HUES64 (cell line): ENCODE results near the gene RNASET2.

ENCODE experiments used
- H3K27ac ChIP-seq: 2 replicates; pipeline ENCODE4 v1.7.0; 2013; ENCODE audit warnings: low read depth, low read length, inconsistent platforms
- H3K27me3 ChIP-seq: 2 replicates; pipeline ENCODE4 v1.6.1; 2013; ENCODE audit warnings: mild to moderate bottlenecking, low read length; ENCODE audit not compliant: insufficient read depth
- H3K36me3 ChIP-seq: 2 replicates; pipeline ENCODE4 v1.6.1; 2013; ENCODE audit warnings: mild to moderate bottlenecking, low read length; ENCODE audit not compliant: insufficient read depth
- H3K4me1 ChIP-seq: 2 replicates; pipeline ENCODE4 v1.6.1; 2013; ENCODE audit warnings: mild to moderate bottlenecking, low read length, moderate library complexity; ENCODE audit not compliant: insufficient read depth
- H3K4me3 ChIP-seq: 2 replicates; pipeline ENCODE4 v1.5.1; 2013; ENCODE audit warnings: mild to moderate bottlenecking, low read length, moderate library complexity
- H3K9ac ChIP-seq: 2 replicates; pipeline ENCODE4 v1.6.1; 2013; ENCODE audit warnings: mild to moderate bottlenecking, low read depth, low read length
- H3K9me3 ChIP-seq: 2 replicates; pipeline ENCODE4 v1.6.1; 2013; ENCODE audit warnings: low read depth, low read length; ENCODE audit not compliant: insufficient read depth
- WGBS: fragments of 150-250, 120-280 bp; methylation state at CpG from one replicate; pipeline ENCODE4 v1.1.7; 2013; ENCODE audit warnings: missing lambda C conversion rate; 5-methylcytosine and 5-hydroxymethylcytosine counted together

The RNASET2 gene

GRCh38 chr6:166907373-166907841, 48.9 kb downstream of the RNASET2 start:
- Histone ChIP-seq H3K36me3 (no peaks in the 10 kb centered on the region), H3K27ac (no peak overlapping the region), H3K4me1 (peaks cover 9% of the 10 kb centered on the region), H3K9ac (no peak overlapping the region), H3K4me3 (no peak overlapping the region), H3K9me3 (no peaks in the 10 kb centered on the region), H3K27me3 (no peaks in the 10 kb centered on the region)
- WGBS = 95% methylated on average over 8 of the region's 8 CpGs

- Histone ChIP-seq H3K36me3 (no peaks in the 10 kb centered on the region), H3K9ac (no peak overlapping the region), H3K27me3 (no peaks in the 10 kb centered on the region), H3K9me3 (no peaks in the 10 kb centered on the region), H3K4me3 (no peak overlapping the region), H3K27ac (no peak overlapping the region), H3K4me1 (peaks cover 9% of the 10 kb centered on the region)
- WGBS = 85% methylated on average over 17 of the region's 17 CpGs
These were observed 49.8 kb downstream of the RNASET2 start for GRCh38 chr6:166906376-166907044.

- Histone ChIP-seq H3K36me3 (no peaks in the 10 kb centered on the region), H3K27ac (no peak overlapping the region), H3K9me3 (no peaks in the 10 kb centered on the region), H3K27me3 (no peaks in the 10 kb centered on the region), H3K9ac (no peak overlapping the region), H3K4me3 (no peak overlapping the region), H3K4me1 (peaks cover 9% of the 10 kb centered on the region)
- WGBS = 95% methylated on average over 10 of the region's 12 CpGs
These were observed 50.7 kb downstream of the RNASET2 start for GRCh38 chr6:166905505-166906134.

- H3K27me3 ChIP-seq = no peaks in the 10 kb centered on the region
- no peak overlapping the region for H3K27ac ChIP-seq
- H3K36me3 ChIP-seq = no peaks in the 10 kb centered on the region
- H3K9ac ChIP-seq = no peak overlapping the region
- H3K4me3 ChIP-seq = no peak overlapping the region
- no peaks in the 10 kb centered on the region for H3K9me3 ChIP-seq
- WGBS = 95% methylated on average over 10 of the region's 10 CpGs
- H3K4me1 ChIP-seq = peaks cover 9% of the 10 kb centered on the region
These were observed 51.3 kb downstream of the RNASET2 start for GRCh38 chr6:166905013-166905412.

GRCh38 chr6:166904101-166904746, 52.1 kb downstream of the RNASET2 start:
- peaks cover 9% of the 10 kb centered on the region for H3K4me1 ChIP-seq
- H3K27ac ChIP-seq = no peak overlapping the region
- no peaks in the 10 kb centered on the region for H3K27me3 ChIP-seq
- H3K9ac ChIP-seq = no peak overlapping the region
- H3K4me3 ChIP-seq = no peak overlapping the region
- no peaks in the 10 kb centered on the region for H3K36me3 ChIP-seq
- H3K9me3 ChIP-seq = no peaks in the 10 kb centered on the region
- 55% methylated on average over 23 of the region's 23 CpGs for WGBS

GRCh38 chr6:166903500-166903899, 52.9 kb downstream of the RNASET2 start:
- H3K36me3 ChIP-seq = no peaks in the 10 kb centered on the region
- no peaks in the 10 kb centered on the region for H3K9me3 ChIP-seq
- WGBS = 89% methylated on average over 13 of the region's 13 CpGs
- peaks cover 9% of the 10 kb centered on the region for H3K4me1 ChIP-seq
- H3K9ac ChIP-seq = no peak overlapping the region
- no peak overlapping the region for H3K27ac ChIP-seq
- no peaks in the 10 kb centered on the region for H3K27me3 ChIP-seq
- no peak overlapping the region for H3K4me3 ChIP-seq

GRCh38 chr6:166903027-166903426, 53.3 kb downstream of the RNASET2 start:
- Histone ChIP-seq H3K27ac (no peak overlapping the region), H3K4me1 (peaks cover 9% of the 10 kb centered on the region), H3K27me3 (no peaks in the 10 kb centered on the region), H3K36me3 (no peaks in the 10 kb centered on the region), H3K9me3 (no peaks in the 10 kb centered on the region), H3K9ac (no peak overlapping the region), H3K4me3 (no peak overlapping the region)
- 86% methylated on average over 8 of the region's 8 CpGs for WGBS

GRCh38 chr6:166902211-166902755, 54.1 kb downstream of the RNASET2 start:
- peaks cover 9% of the 10 kb centered on the region for H3K4me1 ChIP-seq
- no peaks in the 10 kb centered on the region for H3K9me3 ChIP-seq
- H3K4me3 ChIP-seq = no peak overlapping the region
- no peaks in the 10 kb centered on the region for H3K27me3 ChIP-seq
- no peak overlapping the region for H3K27ac ChIP-seq
- no peak overlapping the region for H3K9ac ChIP-seq
- 93% methylated on average over 33 of the region's 33 CpGs for WGBS
- no peaks in the 10 kb centered on the region for H3K36me3 ChIP-seq

- Histone ChIP-seq H3K27ac (no peak overlapping the region), H3K27me3 (no peaks in the 10 kb centered on the region)
- 96% methylated on average over 45 of the region's 45 CpGs for WGBS
These were observed 54.7 kb downstream of the RNASET2 start for GRCh38 chr6:166901626-166902025.

GRCh38 chr6:166900956-166901607, 55.3 kb downstream of the RNASET2 start:
- Histone ChIP-seq H3K36me3 (no peaks in the 10 kb centered on the region), H3K27me3 (no peaks in the 10 kb centered on the region), H3K27ac (no peak overlapping the region), H3K9ac (no peak overlapping the region), H3K4me3 (no peak overlapping the region), H3K4me1 (peaks cover 9% of the 10 kb centered on the region), H3K9me3 (no peaks in the 10 kb centered on the region)
- WGBS = 95% methylated on average over 53 of the region's 53 CpGs

More at GRCh38 chr6:166901626-166902025, 54.7 kb downstream of the RNASET2 start:
- Histone ChIP-seq H3K4me1 (peaks cover 9% of the 10 kb centered on the region), H3K36me3 (no peaks in the 10 kb centered on the region), H3K9ac (no peak overlapping the region), H3K4me3 (no peak overlapping the region), H3K9me3 (no peaks in the 10 kb centered on the region)
